HG03565 (cell line): Measurements from ENCODE around the gene C10orf90.

ENCODE experiments used
- ATAC-seq: cut with Tn5 transposase; IDR thresholded peaks from one replicate; pipeline ENCODE4 v1.9.1; 2021; ENCODE audit warnings: mild to moderate bottlenecking, moderate library complexity; ENCODE audit not compliant: unreplicated experiment

The C10orf90 gene

DNA sequence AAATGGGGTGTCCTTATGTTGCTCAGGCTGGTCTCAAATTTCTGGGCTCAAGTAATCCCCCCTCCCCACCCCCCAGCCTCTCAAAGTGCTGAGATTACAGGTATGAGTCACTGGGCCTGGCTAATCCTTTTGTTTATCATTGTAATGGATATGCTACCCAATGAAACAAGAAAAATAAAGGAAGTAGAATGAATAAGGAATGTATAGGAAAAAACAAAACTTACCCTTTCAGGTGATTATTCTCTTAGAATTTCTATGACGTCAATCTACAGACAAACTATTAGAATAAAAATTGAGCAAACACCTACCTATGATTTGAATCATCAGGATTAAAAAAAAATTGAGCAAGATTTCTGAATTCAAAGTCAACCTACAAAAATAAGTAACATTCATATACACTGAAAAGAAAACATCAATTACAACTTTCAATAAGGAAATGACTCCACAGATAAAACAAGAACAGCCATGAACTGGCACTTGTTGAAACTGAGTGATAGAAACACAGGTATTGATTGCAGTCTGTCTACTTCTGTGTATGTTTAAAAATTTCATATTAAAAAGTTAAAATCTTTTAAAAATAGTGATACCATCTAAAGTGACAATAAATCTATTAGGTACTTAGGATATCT is 294.5 kb downstream of the C10orf90 start:
- no peak for ATAC-seq

DNA sequence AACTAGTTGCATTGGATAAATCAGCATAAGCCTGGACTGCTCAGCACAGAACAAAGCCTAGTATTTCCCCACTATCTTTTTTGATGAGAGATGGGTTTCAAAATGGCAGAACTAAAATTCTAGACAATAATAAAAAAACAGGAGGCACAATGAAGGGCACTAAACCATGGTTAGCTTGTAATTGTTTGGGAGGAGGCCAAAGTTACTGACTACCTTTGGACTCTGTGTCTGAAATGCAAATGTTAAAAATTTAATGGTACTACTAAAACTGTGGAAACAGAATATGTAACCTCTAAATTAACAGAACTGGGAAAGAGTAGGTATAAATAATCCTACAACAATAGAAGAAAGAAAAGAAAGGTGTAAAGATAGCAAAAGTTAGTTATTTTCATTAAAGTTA is 295.2 kb downstream of the C10orf90 start:
- ATAC-seq, result no peak
